ENCODE results near the gene TPRX2.

GRCh38 chr19:47878906-47879305, 19.9 kb downstream of the TPRX2 start:
- TF ChIP-seq CTCF (IDR thresholded peaks at IDR 0.05) (no peak), EZH2 (IDR thresholded peaks at IDR 0.05; ENCODE audit: borderline replicate concordance, insufficient read depth, low read depth, low read length, poor library complexity, severe bottlenecking) (no peak)
